Middle frontal gyrus (tissue), 1 donor: ENCODE measurements around the gene CCNK.

ENCODE experiments used
- DNase-seq: peaks from one replicate; pipeline ENCODE4 v3.0.0-alpha.2; 2015; ENCODE audit warnings: low spot score; ENCODE audit errors: extremely low spot score

CCNK gene

DNA sequence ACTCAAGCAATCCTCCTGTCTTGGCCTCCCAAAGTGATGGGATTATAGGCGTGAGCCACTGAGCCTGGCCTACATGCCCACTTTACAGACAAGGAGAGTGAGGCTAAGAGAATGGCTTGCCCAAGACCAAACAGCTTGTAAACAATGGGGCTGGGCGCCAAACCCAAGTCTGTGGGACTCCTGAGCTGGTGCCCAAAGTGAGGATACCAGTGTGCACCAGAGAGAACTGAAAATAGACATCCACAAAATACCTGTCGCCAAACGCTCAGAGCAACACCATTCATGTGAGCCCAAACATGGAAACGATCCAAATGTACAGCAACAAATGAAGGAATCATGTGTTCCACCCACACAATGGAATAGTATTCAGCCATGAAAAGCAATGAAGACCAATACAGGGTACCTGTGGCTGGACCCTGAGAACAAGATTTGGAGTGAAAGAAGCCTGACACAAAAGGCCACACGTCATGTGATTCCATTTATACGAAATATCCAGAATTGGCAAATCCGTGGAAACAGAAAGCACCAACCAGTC lies 38.2 kb downstream of the CCNK start:
- DNase-seq: no peak

GRCh38 chr14:99519931-99520421 lies 38.8 kb downstream of the CCNK start:
- DNase-seq: no peak

- DNase-seq: no peak
Measured at GRCh38 chr14:99520571-99521081, 39.4 kb downstream of the CCNK start.

DNA sequence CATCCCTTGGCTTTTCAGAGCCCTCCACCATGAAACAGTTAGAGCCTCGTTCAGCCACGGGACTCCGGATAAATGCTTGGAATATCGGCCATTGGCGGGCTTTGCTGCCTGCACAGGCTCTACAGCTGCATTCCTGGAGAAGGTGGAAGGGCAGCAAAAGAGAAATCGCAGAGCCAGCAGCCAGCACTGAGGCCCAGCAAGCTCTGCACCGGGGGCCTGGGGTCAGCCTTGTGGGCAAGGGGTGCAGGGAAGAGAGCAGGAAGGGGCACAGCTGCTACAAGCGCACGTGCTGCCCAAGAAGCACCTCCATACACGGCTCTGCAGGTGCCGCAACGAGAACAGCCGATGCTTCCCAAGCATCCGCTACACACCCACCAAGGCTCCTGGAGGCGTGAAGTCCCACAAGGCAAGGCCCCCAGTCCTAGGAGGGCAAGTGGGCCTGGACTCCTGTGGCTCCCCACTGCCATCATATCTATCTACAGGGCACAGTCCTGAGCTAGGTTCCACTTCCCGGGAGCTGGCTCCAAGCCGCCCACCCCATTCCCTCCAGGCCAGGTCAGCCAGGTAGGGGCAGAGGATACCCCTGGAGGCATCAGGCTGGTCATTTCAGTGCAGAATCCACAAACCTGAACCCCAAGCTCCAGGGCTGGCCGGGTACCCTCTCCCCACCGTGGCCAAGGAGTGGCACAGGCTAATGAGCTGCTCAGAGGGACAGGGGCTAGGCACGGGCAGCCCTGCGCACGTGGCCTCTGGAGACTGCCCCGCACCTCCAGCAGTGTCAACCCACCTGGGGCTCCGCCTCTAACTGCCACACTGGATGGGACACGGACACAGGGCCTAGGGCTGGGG lies 40.2 kb downstream of the CCNK start:
- DNase-seq: no peak

DNA sequence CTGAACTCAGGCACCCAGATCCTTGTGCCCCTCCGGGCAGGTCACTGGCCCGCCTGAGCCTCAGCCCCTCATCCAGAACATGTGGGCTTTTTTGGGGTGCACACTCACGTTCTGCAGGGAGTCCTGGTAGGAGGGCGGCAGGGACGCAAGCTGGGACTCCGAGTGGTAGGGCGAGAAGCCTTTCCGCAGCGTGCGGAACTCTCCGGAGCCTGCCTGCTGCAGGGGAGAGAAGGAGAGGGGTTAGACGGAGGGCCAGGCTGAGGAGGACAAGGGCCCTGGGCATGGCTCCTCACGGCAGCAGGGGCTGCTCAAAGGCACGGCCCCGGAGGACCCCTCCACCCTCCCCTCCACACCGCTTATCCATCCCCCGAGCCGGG lies 40.8 kb downstream of the CCNK start:
- no peak for DNase-seq

GRCh38 chr14:99522457-99522891 lies 41.3 kb downstream of the CCNK start:
- no peak for DNase-seq

DNA sequence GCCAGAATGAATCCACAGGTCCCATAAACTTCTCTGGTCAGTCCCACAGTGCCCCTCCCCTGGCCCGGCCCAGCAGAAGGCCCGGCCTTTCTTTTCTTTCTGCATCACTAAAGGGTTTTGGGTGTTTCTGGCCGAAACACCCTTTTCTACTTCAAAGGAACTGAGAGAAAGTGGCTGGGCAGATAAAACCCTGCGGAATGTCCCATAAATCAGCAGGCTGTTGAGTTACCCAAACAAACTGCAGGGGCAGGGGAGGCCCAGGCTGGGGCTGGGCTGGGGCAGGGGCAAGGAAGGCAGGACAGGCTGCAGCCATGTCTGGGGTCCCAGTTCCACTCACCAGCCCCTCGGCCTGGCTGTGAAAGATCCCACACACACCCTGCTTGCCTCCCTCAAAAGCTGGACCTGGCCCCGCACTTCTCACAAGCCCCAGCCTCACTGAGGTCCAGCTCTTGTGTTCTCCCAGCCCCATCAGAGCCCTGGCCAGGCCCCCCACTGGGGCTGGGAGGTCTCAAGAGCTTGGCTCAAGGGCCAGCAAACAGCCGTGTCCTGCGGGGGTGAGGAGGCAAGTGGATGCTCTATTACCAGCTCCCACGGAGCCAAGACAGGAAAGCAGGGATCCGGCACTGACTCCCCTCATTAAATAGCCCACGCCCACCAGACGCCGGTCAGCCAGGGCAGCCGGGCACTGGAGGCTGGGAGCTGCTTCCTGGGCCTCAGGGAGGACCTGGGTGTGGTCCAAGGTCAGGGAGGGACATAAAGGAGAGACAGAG lies 41.9 kb downstream of the CCNK start:
- DNase-seq: no peak

- no peak for DNase-seq
Measured at GRCh38 chr14:99523704-99524055, 42.5 kb downstream of the CCNK start.

- no peak for DNase-seq
Measured at GRCh38 chr14:99524091-99524661, 43.0 kb downstream of the CCNK start.

DNA sequence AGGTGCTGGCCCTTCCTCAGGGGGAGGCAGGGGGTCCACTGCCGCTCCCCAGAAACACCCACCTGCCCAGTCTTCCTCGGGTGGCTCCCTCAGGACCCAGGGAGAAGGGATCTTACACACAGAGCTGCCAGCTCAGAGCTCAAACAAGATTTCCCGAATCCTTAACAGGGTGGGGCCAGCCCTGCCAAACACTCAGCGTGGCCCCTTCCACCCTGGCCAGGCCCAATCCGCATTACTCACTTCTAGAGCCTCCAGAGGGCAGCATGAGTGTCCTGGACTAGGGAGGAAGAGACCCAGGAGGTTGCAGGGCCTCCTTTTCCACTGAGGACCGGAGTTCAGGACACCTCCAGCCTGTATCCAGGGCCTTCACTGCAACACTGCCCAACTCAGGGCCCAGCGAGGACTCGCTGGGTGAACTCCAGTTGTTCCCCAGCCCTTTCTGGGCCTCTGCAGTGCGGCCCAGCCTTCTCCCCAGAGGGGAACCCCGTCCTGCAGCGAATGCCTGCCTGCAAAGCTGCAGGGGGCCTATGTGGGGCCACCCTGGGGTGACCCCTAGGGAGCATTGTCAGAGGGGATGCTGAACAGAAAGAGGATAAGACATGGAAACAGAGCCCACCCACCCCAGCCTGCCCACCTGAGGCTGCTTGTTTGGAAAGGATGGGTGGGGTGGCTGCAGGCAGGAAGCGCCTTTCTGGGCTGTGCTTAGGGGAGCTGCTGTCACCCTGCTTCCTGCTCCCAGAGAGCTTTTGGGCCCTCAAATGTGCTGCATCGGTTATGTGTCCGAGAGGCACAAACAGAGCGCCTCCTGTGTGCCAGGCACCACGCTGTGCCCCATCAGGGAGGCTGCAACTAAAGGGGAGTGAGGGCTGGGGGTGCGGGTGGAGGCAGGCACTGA lies 43.8 kb downstream of the CCNK start:
- no peak for DNase-seq

DNA sequence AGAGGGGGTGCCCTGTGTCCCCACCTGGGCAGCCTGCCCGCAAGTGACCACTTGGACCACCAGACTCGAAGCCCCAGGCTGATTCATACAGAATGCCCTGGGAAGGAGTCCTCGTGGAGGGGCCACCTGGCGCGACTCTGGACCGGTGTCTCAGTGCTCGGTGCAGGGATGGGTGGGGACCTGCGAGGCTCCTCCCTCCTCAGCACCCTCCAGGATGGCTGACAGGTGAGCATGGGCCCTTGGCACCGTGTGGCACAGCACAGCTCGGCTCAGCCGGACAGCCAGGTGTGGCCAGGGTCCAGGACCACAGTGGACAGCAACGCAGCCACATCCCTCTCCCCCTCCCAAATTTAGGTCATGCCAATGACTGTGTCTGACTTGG lies 44.5 kb downstream of the CCNK start:
- DNase-seq: no peak

DNA sequence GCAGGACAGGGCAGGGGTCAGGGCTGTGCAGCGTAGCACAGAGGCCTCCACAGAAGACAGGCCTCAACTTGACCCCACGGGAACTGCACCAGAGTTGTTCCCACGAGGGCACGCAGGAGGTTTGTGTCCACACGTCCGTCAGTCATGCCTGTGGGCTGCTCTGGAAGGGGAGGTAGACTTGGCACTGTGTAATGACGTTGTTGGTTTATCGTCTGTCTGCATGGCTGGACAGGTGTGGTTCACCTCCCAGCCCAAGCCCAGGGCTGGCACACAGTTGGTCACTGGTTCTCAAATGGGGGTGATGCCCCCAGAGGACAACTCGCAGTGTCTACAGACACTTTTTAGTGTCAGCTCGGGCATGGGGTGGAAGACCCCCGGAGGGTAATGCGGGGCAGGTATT lies 45.8 kb downstream of the CCNK start:
- no peak for DNase-seq

DNA sequence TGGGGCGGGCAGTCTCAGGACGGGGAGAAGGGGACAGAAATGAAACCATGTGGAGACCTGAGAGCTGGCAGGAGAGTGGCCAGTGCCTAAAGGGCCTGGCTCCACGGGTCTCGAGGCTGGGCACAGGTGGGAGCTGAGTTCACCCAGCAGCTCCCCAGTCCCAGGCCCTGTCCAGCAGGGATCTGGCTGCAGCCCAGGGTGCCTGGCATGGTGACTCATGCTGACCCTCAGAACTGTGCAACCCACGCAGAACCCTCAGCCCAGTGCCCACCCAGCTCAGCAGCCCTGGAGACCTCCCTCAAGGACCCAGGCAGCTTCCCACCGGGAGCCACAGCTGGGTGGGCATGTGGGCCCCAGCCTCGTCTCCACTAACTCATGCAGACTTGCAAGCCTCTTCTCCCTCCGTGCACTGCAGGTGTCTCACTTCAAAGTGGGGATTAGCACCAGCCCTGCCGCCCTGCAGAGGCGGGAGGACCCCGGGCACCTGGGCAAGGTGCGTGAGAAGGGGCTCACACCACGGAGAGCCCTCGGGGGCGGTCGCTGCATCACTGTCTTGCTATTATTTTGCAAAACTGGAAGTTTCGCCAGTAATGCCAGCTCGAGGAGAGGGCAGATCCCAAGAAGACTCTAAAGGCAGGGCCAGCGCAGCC lies 46.3 kb downstream of the CCNK start:
- no peak for DNase-seq

DNA sequence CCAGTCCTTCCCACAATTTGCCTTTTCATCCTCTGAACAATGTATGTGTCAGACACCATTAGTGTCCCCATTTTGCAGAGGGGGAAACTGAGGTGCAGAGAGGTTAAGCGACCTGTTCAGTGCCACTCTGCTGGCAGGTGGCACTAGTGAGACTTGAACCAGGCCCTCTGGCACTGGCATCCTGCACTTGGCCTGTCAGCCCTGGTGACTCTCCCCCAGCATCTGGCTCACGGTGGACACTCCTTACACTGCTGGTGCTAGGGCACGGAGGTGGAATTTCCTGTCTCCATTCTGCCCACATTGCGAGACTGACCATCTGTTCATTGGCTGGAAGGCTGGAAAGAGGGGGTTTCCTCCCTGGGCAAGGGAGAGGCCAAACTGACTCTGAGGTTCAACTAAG lies 48.7 kb downstream of the CCNK start:
- no peak for DNase-seq

DNA sequence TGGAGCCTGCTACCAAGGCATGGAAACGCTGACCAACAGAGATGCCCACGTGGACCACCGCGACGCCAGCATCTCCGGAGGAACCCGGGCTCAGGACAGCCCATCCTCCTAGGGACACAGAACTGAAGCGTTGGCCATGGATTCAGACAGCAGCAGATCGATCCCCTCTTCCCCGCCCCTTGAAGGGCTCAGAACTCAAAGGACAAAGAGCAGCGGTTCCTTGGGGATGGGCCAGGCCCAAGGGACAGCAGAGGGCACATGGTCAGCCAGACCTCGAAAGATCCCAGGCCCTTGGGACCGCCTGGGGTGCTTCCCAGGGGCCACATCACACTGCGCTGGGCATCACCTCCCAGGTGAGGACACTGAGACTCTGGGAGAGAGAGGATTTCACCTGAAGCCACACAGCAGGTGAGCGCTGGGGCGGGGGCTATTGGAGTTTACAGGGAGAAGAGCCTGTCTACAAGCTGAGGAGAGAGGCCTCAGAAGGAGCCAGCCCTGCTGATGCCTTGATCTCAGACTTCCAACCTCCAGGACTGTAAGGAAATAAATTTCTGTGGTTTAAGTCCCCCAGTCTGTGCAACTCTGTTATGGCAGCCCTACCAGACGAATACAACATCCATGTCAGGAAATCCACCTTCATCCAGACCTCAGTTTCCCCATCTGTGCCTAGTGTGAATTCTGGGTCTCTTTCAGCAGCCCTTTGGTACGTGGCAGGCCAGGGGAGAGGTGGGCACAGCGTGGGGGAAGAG lies 49.4 kb downstream of the CCNK start:
- no peak for DNase-seq

GRCh38 chr14:99531251-99532096 lies 50.3 kb downstream of the CCNK start:
- DNase-seq: no peak

DNA sequence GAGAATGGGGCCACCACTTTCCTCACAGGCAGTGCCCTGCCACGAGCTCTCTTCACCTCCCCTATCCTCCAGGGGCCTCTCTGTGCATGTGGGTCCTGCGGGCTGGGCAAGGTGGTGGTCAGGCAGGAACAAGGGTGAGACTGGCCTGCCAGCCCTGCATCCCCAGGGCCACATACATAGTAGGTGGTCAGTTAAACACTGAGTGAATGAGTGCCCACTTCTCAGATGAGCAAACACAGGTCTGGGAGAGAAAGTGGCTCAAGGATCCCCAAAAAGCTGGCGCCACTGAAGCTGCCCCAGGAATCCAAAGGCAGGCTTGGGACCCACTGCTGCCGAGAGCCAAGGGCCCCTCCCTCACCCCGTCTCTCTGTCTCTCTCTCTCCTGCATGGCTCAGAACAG lies 51.1 kb downstream of the CCNK start:
- no peak for DNase-seq

GRCh38 chr14:99534333-99534732 lies 53.1 kb downstream of the CCNK start:
- no peak for DNase-seq

- DNase-seq: peak; percentile 31
Measured at GRCh38 chr14:99534863-99535262, 53.7 kb downstream of the CCNK start.
